Fibroblast of the aortic adventitia (primary cell): ENCODE data around the gene ANTXR2. TPM values are rescaled to one million over a fixed set of nuclear protein-coding genes. Genes with fewer than 3 reads are reported as not detected.

ENCODE experiments used
- DNase-seq: peaks from one replicate; pipeline ENCODE4 v3.0.0-alpha.2; 2010; ENCODE audit warnings: low read depth
- H3K4me3 ChIP-seq: 2 replicates; pipeline ENCODE4 v1.5.1; 2011; ENCODE audit warnings: low read depth, mild to moderate bottlenecking, control low read depth, low read length, moderate library complexity
- CTCF ChIP-seq: IDR thresholded peaks from 2 replicates; pipeline ENCODE4 v1.5.1; 2011; ENCODE audit warnings: mild to moderate bottlenecking, low read length, control low read depth, inconsistent platforms; ENCODE audit not compliant: insufficient read depth
- total RNA-seq: library from RNA; depleted of rRNA; stranded (reverse); fragments of >200 nt; gene quantifications from 2 replicates; pipeline ENCODE4 v1.2.3, GENCODE V29; 2012; ENCODE audit warnings: low replicate concordance

ANTXR2 gene
- total RNA-seq, 1 donor: 183 TPM

GRCh38 chr4:80085081-80085480 is 12.1 kb upstream of the ANTXR2 start:
- DNase-seq: no peak
- no peak overlapping the region for H3K4me3 ChIP-seq
- TF ChIP-seq CTCF: no peak

- DNase-seq: no peak
- no peak for TF ChIP-seq CTCF
- no peak overlapping the region for H3K4me3 ChIP-seq
These were observed 9.7 kb upstream of the ANTXR2 start for GRCh38 chr4:80082693-80083092.

GRCh38 chr4:80081566-80081965 is 8.5 kb upstream of the ANTXR2 start:
- no peak for TF ChIP-seq CTCF
- no peak overlapping the region for H3K4me3 ChIP-seq
- DNase-seq: no peak

- no peak for DNase-seq
- no peak for TF ChIP-seq CTCF
- H3K4me3 ChIP-seq: no peak overlapping the region
These were observed 6.4 kb upstream of the ANTXR2 start for GRCh38 chr4:80079255-80079923.

- TF ChIP-seq CTCF: no peak
- no peak overlapping the region for H3K4me3 ChIP-seq
- DNase-seq: no peak
These were observed 5.5 kb upstream of the ANTXR2 start for GRCh38 chr4:80078346-80079092.

- TF ChIP-seq CTCF: no peak
- peak; percentile 63 for DNase-seq
- H3K4me3 ChIP-seq: no peak overlapping the region
These were observed 4.6 kb upstream of the ANTXR2 start for GRCh38 chr4:80077639-80078038.
